Neuronal stem cell (in vitro differentiated cells): ENCODE results near the gene MVD.

Experiments
- DNase-seq: peaks from one replicate; pipeline ENCODE4 v3.0.0-alpha.2; 2013; ENCODE audit warnings: low spot score
- H2AFZ ChIP-seq: one replicate; pipeline ENCODE4 v1.6.1; 2013; ENCODE audit warnings: mild to moderate bottlenecking, low read length, inconsistent platforms
- H2AK5ac ChIP-seq: 2 replicates; pipeline ENCODE4 v1.6.1; 2013; ENCODE audit warnings: low read depth, mild to moderate bottlenecking, inconsistent platforms, low read length, moderate library complexity, mixed read lengths
- H2BK120ac ChIP-seq: 2 replicates; pipeline ENCODE4 v1.6.1; 2013; ENCODE audit warnings: low read depth, mild to moderate bottlenecking, inconsistent platforms, low read length, moderate library complexity, mixed read lengths
- H2BK12ac ChIP-seq: one replicate; pipeline ENCODE4 v1.6.1; 2013; ENCODE audit warnings: low read length, inconsistent platforms
- H2BK15ac ChIP-seq: 2 replicates; pipeline ENCODE4 v1.6.1; 2013; ENCODE audit warnings: mild to moderate bottlenecking, low read length, inconsistent platforms, mixed read lengths
- H2BK5ac ChIP-seq: one replicate; pipeline ENCODE4 v1.6.1; 2013; ENCODE audit warnings: inconsistent platforms, mild to moderate bottlenecking, low read length, moderate library complexity
- H3K14ac ChIP-seq: one replicate; pipeline ENCODE4 v1.6.1; 2013; ENCODE audit warnings: low read length, inconsistent platforms
- H3K18ac ChIP-seq: 2 replicates; pipeline ENCODE4 v1.6.1; 2013; ENCODE audit warnings: low read length, inconsistent platforms
- H3K23ac ChIP-seq: 2 replicates; pipeline ENCODE4 v1.6.1; 2013; ENCODE audit warnings: low read depth, mild to moderate bottlenecking, mixed read lengths, low read length, inconsistent platforms; ENCODE audit not compliant: poor library complexity
- H3K27ac ChIP-seq: replicated peaks from 3 replicates; pipeline ENCODE4 v1.5.1; 2013; ENCODE audit warnings: low read length, inconsistent platforms
- H3K27me3 ChIP-seq, 3 experiments: 2 replicates each; pipeline ENCODE4 v1.6.1; 2013; ENCODE audit warnings: low read length in 3 of 3, mild to moderate bottlenecking in 2 of 3, inconsistent platforms in 1 of 3, low read depth in 1 of 3, mixed read lengths in 1 of 3, moderate library complexity in 1 of 3; ENCODE audit not compliant: control insufficient read depth in 3 of 3, insufficient read depth in 3 of 3
- H3K36me3 ChIP-seq, 2 donors: replicated peaks in 1 of 2; 2 replicates each; pipeline ENCODE4 v1.6.1; 2013; ENCODE audit warnings: low read length in 2 of 2; ENCODE audit not compliant: control insufficient read depth in 2 of 2, insufficient read depth in 2 of 2
- H3K4ac ChIP-seq: 2 replicates; pipeline ENCODE4 v1.6.1; 2013; ENCODE audit warnings: inconsistent platforms, mild to moderate bottlenecking, low read length, moderate library complexity
- H3K4me1 ChIP-seq, 2 donors: 1 replicate in 1 of 2; 2 replicates in 1 of 2; pipeline ENCODE4 v1.6.1; 2013; ENCODE audit warnings: low read length in 2 of 2, low read depth in 1 of 2; ENCODE audit not compliant: control insufficient read depth in 2 of 2, insufficient read depth in 1 of 2
- H3K4me2 ChIP-seq: one replicate; pipeline ENCODE4 v1.6.1; 2013; ENCODE audit warnings: mild to moderate bottlenecking, low read length, inconsistent platforms; ENCODE audit not compliant: insufficient read depth, poor library complexity, severe bottlenecking
- H3K4me3 ChIP-seq, 2 donors: 2 replicates each; pipeline ENCODE4 v1.5.1; 2013; ENCODE audit warnings: low read length in 2 of 2, mild to moderate bottlenecking in 2 of 2, inconsistent platforms in 1 of 2, moderate library complexity in 1 of 2
- H3K79me1 ChIP-seq: one replicate; pipeline ENCODE4 v1.6.1; 2013; ENCODE audit warnings: low read depth, mild to moderate bottlenecking, inconsistent platforms, low read length, moderate library complexity
- H3K9ac ChIP-seq: one replicate; pipeline ENCODE4 v1.6.1; 2013; ENCODE audit warnings: mild to moderate bottlenecking, low read depth, low read length, inconsistent platforms; ENCODE audit not compliant: poor library complexity
- H3K9me3 ChIP-seq, 2 donors: replicated peaks in 1 of 2; 2 replicates each; pipeline versions ENCODE3 to v1.6.1; 2013; ENCODE audit warnings: low read length in 2 of 2, mild to moderate bottlenecking in 2 of 2, inconsistent platforms in 1 of 2, low read depth in 1 of 2, mixed read lengths in 1 of 2, moderate library complexity in 1 of 2; ENCODE audit not compliant: control insufficient read depth in 2 of 2, insufficient read depth in 1 of 2
- H4K8ac ChIP-seq: one replicate; pipeline ENCODE4 v1.6.1; 2013; ENCODE audit warnings: low read depth, mild to moderate bottlenecking, inconsistent platforms, low read length, moderate library complexity
- H4K91ac ChIP-seq: one replicate; pipeline ENCODE4 v1.6.1; 2013; ENCODE audit warnings: low read length, low read depth, mild to moderate bottlenecking, inconsistent platforms; ENCODE audit not compliant: poor library complexity
- WGBS, 2 donors: extraction: QIAGEN DNeasy Blood & Tissue Kit; methylation state at CpG; one replicate each; pipeline ENCODE4 v1.1.7; 2013; ENCODE audit warnings: missing lambda C conversion rate in 2 of 2, mixed read lengths in 1 of 2; ENCODE audit not compliant: insufficient read length in 2 of 2, insufficient replicate concordance in 1 of 2; ENCODE audit errors: extremely low coverage in 2 of 2; 5-methylcytosine and 5-hydroxymethylcytosine counted together

Gene MVD

GRCh38 chr16:88705076-88705684 lies 42.3 kb upstream of the MVD start:
- Histone ChIP-seq H3K18ac (no peak overlapping the region), H3K4ac (no peak overlapping the region), H2BK15ac (no peak overlapping the region), H3K23ac (no peak overlapping the region), H3K36me3 (peaks cover 5 to 10% of the 10 kb centered on the region in 2 donors), H3K27me3 (no peaks in the 10 kb centered on the region), H2AFZ (peak overlapping the region; percentile 99), H3K4me3 (peak overlapping the region; percentile 84 to 91), H3K4me1 (peaks cover 12 to 17% of the 10 kb centered on the region in 2 donors), H3K14ac (no peak overlapping the region), H3K79me1 (peaks cover 25% of the 10 kb centered on the region), H2BK5ac (no peak overlapping the region), H3K27ac (no peak overlapping the region), H2BK120ac (no peak overlapping the region), H2BK12ac (no peak overlapping the region), H4K8ac (peak overlapping the region; percentile 43), H3K9me3 (no peaks in the 10 kb centered on the region), H2AK5ac (no peak overlapping the region), H4K91ac (no peak overlapping the region), H3K9ac (peak overlapping the region; percentile 12), H3K4me2 (peak overlapping the region; percentile 96)
- no CpG with 5 or more reads among the region's 9 CpGs for WGBS, 2 donors
- no peak for DNase-seq

GRCh38 chr16:88703486-88704309 lies 40.8 kb upstream of the MVD start:
- DNase-seq, result no peak
- Histone ChIP-seq H3K27me3 (no peaks in the 10 kb centered on the region), H2BK5ac (no peak overlapping the region), H3K27ac (no peak overlapping the region), H2AK5ac (no peak overlapping the region), H3K79me1 (peaks cover 25% of the 10 kb centered on the region), H2AFZ (no peak overlapping the region), H2BK120ac (no peak overlapping the region), H3K4me3 (peak overlapping the region in 1 of 2 donors; percentile 5), H4K91ac (no peak overlapping the region), H3K9ac (no peak overlapping the region), H3K14ac (no peak overlapping the region), H3K9me3 (no peaks in the 10 kb centered on the region), H3K4me2 (no peak overlapping the region), H3K4ac (no peak overlapping the region), H3K4me1 (peaks cover 12 to 17% of the 10 kb centered on the region in 2 donors), H2BK12ac (no peak overlapping the region), H3K18ac (no peak overlapping the region), H3K36me3 (peaks cover 11 to 24% of the 10 kb centered on the region in 2 donors), H4K8ac (no peak overlapping the region), H2BK15ac (no peak overlapping the region), H3K23ac (peak overlapping the region; percentile 65)
- WGBS, 2 donors, result no CpG with 5 or more reads among the region's 26 CpGs

- Histone ChIP-seq H3K27ac (no peak overlapping the region), H3K9ac (no peak overlapping the region), H3K9me3 (no peaks in the 10 kb centered on the region), H4K91ac (no peak overlapping the region), H3K36me3 (peaks cover 12 to 34% of the 10 kb centered on the region in 2 donors), H3K4me2 (no peak overlapping the region), H3K4me1 (peaks cover 12 to 17% of the 10 kb centered on the region in 2 donors), H3K27me3 (no peaks in the 10 kb centered on the region), H2BK5ac (no peak overlapping the region), H2BK15ac (no peak overlapping the region), H2BK120ac (no peak overlapping the region), H2AK5ac (no peak overlapping the region), H3K14ac (no peak overlapping the region), H2BK12ac (no peak overlapping the region), H3K4me3 (no peak overlapping the region), H4K8ac (no peak overlapping the region), H3K18ac (no peak overlapping the region), H2AFZ (no peak overlapping the region), H3K4ac (no peak overlapping the region), H3K23ac (no peak overlapping the region), H3K79me1 (peaks cover 22% of the 10 kb centered on the region)
- DNase-seq, result no peak
- no CpG with 5 or more reads among the region's 31 CpGs for WGBS, 2 donors
These were observed 39.7 kb upstream of the MVD start for GRCh38 chr16:88702371-88703210.
